Measurements from ENCODE around the gene GRID1.

The GRID1 gene

GRCh38 chr10:85696893-85697292 is 669.7 kb downstream of the GRID1 start:
- DNase-seq (ENCODE audit: low read depth), result no peak

DNA sequence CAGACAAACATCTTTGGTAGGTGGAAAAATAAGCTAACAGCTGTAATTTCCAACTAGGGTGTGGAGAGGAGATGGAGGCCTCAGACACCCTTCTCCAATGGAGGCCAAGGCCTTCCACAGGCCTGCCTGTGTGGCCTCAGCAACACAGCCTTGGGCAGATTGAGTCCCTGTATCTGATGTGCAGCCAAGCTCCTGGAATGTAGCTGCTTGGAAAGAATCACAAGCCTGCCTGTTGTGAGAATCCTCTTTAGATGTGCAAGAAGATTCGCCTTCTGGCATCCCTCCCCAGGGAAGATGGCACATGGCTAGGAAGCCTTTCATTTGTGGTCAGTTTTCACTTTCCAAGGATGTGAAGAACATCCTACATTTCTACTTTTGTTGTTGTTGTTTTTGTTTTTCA is 684.0 kb downstream of the GRID1 start:
- no peak for DNase-seq (ENCODE audit: low read depth)

- DNase-seq (ENCODE audit: low read depth), result no peak
Measured at GRCh38 chr10:85679710-85680109, 686.9 kb downstream of the GRID1 start.

- DNase-seq (ENCODE audit: low read depth), result no peak
Measured at GRCh38 chr10:85679061-85679460, 687.5 kb downstream of the GRID1 start.

- DNase-seq (ENCODE audit: low read depth), result no peak
Measured at GRCh38 chr10:85674851-85675250, 691.7 kb downstream of the GRID1 start.

- DNase-seq (ENCODE audit: low read depth), result no peak
Measured at GRCh38 chr10:85673270-85673669, 693.3 kb downstream of the GRID1 start.

DNA sequence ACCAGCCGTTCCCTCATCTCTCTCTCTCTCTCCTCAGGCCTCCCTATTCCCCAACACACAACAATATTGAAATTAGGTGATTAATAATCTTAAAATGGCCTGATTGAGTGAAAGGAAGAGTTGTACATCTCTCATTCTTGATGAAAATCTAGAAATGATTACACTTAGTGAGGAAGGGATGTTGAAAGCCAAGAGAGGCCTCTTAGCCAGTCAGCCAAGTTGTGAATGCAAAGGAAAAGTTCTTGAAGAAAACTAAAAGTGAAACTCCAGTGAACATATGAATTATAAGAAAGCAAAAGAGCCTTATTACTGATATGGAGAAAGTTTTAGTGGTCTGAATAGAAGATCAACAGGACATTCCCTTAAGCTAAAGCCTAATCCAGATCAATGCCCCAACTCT is 695.1 kb downstream of the GRID1 start:
- no peak for DNase-seq (ENCODE audit: low read depth)

- no peak for DNase-seq (ENCODE audit: low read depth)
Measured at GRCh38 chr10:85668522-85668921, 698.1 kb downstream of the GRID1 start.

DNA sequence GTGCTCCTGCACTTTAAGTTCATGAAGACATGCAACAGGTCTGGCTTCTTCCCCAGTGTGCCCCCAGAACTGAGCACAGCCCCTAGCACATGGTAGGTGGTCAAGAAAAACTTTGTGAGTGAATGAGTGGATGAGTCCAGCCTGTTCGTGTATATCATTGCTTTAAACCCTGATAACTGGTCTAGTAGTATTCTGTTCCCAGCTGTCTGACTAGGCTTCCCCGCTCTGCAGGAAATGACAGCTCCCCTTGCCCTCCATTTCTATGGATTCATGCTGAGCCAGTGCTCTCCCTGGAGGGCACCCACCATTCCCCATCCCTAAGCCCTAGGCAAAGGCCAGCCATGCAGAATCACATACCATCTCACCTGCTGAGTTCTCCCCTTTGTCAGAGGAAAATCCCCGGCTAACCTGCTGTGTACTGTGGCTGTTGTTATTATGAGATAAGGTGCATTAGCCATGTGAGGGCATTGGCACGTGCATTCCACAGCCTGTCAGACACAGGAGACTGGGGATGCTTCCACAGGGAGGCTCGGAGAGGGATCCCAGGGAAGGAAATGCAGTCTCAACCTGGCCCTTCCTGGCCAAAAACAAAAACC is 698.9 kb downstream of the GRID1 start:
- no peak for DNase-seq (ENCODE audit: low read depth)

- DNase-seq (ENCODE audit: low read depth), result no peak
Measured at GRCh38 chr10:85666987-85667386, 699.6 kb downstream of the GRID1 start.

DNA sequence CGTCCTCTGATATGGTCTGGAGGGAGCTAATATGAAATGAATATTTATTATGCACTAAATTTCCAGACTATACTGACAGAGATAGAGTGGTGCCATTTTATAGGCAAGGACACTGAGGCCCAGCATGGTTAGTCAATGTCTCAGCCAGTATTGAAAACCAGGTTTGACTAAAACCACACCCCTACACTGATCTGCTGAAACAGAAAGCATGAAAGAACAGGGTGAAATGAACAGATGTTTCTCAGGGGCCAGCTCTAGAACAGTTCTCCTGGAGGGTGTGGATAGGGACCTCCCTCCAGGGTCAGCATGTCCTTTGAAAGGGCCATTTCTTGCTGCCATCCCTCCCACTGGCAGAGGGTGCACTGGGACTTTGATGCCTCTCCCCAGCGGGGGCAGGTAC is 700.5 kb downstream of the GRID1 start:
- DNase-seq (ENCODE audit: low read depth), result no peak

- DNase-seq (ENCODE audit: low read depth), result no peak
Measured at GRCh38 chr10:85665681-85666080, 700.9 kb downstream of the GRID1 start.

- DNase-seq (ENCODE audit: low read depth), result no peak
Measured at GRCh38 chr10:85665078-85665477, 701.5 kb downstream of the GRID1 start.

- DNase-seq (ENCODE audit: low read depth), result no peak
Measured at GRCh38 chr10:85661123-85661522, 705.5 kb downstream of the GRID1 start.

DNA sequence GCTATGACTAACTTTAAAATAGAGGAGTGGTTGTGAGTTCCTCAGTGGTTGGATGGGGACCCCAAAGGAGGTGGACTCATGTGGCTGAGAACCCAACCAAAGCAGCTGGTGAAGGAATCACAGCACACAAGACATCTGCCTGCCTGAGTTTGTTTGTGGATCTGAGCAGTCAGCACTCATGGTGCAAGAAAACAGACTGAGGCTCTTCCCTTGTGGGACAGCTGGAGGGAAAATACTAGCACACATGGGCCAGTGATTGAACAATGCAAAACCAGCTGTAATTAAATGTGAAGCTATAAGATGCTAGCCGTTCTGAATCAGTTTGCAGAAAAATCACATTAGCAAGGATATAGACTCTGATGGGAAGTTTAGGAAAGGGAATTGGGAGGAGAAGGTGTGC is 707.3 kb downstream of the GRID1 start:
- no peak for DNase-seq (ENCODE audit: low read depth)

- DNase-seq (ENCODE audit: low read depth), result no peak
Measured at GRCh38 chr10:85658518-85658917, 708.1 kb downstream of the GRID1 start.

DNA sequence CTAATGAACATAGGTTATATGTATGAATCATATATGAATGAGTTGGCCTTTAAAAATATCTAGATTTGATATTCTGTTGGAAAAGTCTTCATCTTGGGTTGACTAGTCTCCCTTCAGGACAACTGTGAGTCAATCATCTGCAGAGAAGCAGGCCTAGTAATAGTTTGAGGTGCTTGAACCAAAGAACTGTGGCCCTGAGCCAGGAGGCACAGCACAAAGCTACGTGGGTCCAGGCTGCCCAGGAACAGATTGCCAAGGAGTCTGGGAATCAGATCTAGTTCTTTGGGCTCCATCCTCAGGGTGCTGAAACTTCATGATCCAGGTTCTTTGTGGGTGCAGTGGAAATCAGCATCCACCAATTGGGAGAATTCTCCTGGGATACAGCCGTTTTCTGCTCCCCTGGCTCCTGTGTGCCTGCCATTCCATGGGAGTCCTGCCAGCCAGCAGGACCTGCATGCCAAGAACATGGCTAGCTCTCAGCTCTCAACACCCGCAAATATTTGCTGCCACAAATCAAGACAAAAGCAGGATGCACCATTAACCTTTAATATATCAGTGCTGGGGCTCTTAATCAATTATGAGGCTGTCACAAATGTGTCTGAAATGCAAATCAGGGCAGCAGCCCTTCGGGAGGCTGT is 709.0 kb downstream of the GRID1 start:
- no peak for DNase-seq (ENCODE audit: low read depth)

DNA sequence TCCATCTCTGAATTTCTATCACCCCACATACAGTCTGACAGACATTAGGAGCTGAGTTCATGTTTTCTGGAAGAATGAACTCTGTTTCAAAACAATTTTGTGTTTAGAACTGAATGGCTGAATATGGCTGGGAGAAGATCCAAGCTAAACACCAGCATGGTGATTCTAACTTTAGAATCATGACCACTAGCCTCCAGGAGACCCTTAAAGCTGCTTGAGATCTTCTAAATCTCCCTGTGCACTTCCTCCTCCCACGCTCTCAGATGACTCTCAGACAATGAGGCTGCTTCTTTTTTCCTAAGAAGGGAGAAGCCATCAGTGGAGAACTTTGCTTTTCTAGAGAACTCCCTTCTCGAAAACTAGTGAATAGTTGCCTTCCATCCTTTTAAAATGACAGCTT is 711.2 kb downstream of the GRID1 start:
- DNase-seq (ENCODE audit: low read depth), result no peak

GRCh38 chr10:85651497-85651882 is 715.1 kb downstream of the GRID1 start:
- no peak for DNase-seq (ENCODE audit: low read depth)

DNA sequence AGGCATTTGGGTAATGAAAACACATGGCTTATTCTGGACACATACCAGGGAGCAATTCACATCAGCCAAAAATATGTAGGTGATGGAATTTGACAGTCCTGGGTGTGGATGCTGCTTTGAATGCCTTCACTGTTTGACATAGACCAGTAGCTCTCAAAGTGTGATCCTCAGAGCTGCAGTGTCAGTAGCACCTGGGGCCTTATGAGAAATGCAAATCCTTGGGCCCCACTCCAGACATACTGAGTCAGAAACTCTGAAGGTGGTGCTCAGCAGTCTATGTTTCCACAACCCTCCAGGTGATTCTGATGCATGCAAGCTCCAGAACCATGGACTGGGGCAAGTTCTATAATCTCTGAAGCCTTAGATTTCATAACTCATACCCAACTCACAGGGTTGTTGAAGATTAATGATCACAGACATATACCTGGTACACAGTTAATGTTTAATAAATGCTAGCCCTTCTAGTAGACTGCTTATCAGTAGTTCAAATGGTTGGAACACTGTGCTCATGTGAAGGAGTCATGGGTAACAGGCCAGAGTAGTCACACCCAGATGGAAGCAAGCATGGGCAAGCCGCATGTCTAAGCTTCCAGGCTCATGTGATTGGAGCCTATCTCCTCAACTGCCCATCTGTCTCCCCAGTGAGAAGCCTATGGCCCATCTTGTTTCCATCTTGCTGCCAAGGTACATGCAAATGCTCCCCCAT is 715.7 kb downstream of the GRID1 start:
- DNase-seq (ENCODE audit: low read depth), result no peak

GRCh38 chr10:85649461-85649860 is 717.1 kb downstream of the GRID1 start:
- DNase-seq (ENCODE audit: low read depth), result no peak

- no peak for DNase-seq (ENCODE audit: low read depth)
Measured at GRCh38 chr10:85648279-85648754, 718.3 kb downstream of the GRID1 start.

DNA sequence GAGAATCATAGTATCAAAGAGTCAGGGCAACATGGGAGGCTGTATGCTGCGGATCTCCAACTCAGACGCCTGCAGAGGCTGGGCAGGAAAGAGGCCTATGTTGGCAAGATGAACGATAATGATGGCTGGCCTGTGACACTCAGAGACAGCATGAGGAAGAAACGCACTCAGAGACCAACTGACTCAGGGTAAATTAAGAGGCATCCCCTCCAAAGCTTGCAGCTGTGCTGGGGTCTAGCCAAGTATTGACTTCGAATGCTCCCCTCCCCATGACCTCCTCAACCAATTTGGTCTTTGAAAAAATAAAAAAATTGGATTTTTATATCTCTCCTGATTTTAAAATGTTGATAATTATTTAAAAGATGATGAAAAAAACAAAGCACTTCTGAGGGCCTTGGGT is 718.9 kb downstream of the GRID1 start:
- no peak for DNase-seq (ENCODE audit: low read depth)
